HCT116 (cell line): ENCODE data around the gene PPID. TPM values are rescaled to one million over a fixed set of nuclear protein-coding genes. Genes with fewer than 3 reads are reported as not detected.

Source experiments
- ATAC-seq: fragments of 200-7000 bp; cut with Tn5 transposase; 2 replicates; pipeline ENCODE4 v1.9.1; 2020; ENCODE audit warnings: mild to moderate bottlenecking, moderate library complexity
- BruUV-seq: library from RNA; stranded (reverse); fragments of 400-500 nt; replicated peaks from 2 replicates; lab custom pipeline; 2021; lab: Mats Ljungman, UMichigan
- CTCF ChIA-PET: fragments of 300-600 bp; sonication (Branson Sonifier 250); formaldehyde crosslinking; loops from one replicate; lab custom pipeline; 2021; ENCODE audit warnings: antibody characterized with exemption; lab: Charles Lee
- POLR2A ChIA-PET: fragments of 300-600, 350-600 bp; sonication (Branson Sonifier 250); formaldehyde crosslinking; loops from one replicate; lab custom pipeline; 2021; ENCODE audit warnings: antibody characterized with exemption; lab: Charles Lee
- RAD21 ChIA-PET, 2 experiments: fragments of 300-600 bp; sonication (Branson Sonifier 250); formaldehyde crosslinking; loops; one replicate each; lab custom pipeline; 2023; ENCODE audit warnings: low total read pairs in 2 of 2; ENCODE audit not compliant: uncharacterized antibody in 2 of 2, unreplicated experiment in 2 of 2, low non-redundant PET in 1 of 2; lab: Charles Lee
- DNase-seq: peaks from one replicate; pipeline ENCODE4 v3.0.0-alpha.2; 2010; ENCODE audit warnings: low read depth, low spot score
- H2AFZ ChIP-seq: fragments of 200-600 bp; shearing (Covaris generic), sonication (generic); 2 replicates; pipeline ENCODE4 v1.6.1; 2017; ENCODE audit warnings: low read depth, mixed run types, mixed read lengths, antibody characterized with exemption, low read length; ENCODE audit not compliant: poor library complexity, severe bottlenecking
- H3K27ac ChIP-seq: 2 replicates; pipeline ENCODE4 v1.5.1; 2012; ENCODE audit warnings: low read depth, low read length
- H3K27me3 ChIP-seq: fragments of 200-600 bp; sonication (generic); 2 replicates; pipeline ENCODE4 v1.6.1; 2016; ENCODE audit warnings: mixed run types, low read length, mixed read lengths; ENCODE audit not compliant: insufficient read depth
- H3K36me3 ChIP-seq, 2 experiments: fragments of 200-500 bp in 1 of 2; fragments of 200-600 bp in 1 of 2; sonication (Bioruptor generic) in 1 of 2; sonication (generic) in 1 of 2; 2 replicates each; pipeline versions ENCODE4 v1.5.1 to v1.6.1; 2014 to 2016; ENCODE audit warnings: low read length in 2 of 2, inconsistent platforms in 1 of 2, mixed read lengths in 1 of 2, mixed run types in 1 of 2; ENCODE audit not compliant: insufficient read depth in 2 of 2, control insufficient read depth in 1 of 2
- H3K4me1 ChIP-seq, 2 experiments: fragments of 200-600 bp in 1 of 2; sonication (generic) in 1 of 2; 2 replicates each; pipeline versions ENCODE4 v1.5.1 to v1.6.1; 2012 to 2017; ENCODE audit warnings: low read length in 2 of 2, inconsistent platforms in 1 of 2, mild to moderate bottlenecking in 1 of 2, mixed read lengths in 1 of 2, mixed run types in 1 of 2, moderate library complexity in 1 of 2; ENCODE audit not compliant: insufficient read depth in 2 of 2, control insufficient read depth in 1 of 2
- H3K4me2 ChIP-seq: fragments of 200-600 bp; sonication (generic); 2 replicates; pipeline ENCODE4 v1.6.1; 2017; ENCODE audit warnings: mixed run types, low read length, mixed read lengths
- H3K4me3 ChIP-seq, 2 experiments: fragments of 200-600 bp in 1 of 2; sonication (generic) in 1 of 2; replicated peaks in 1 of 2; 2 replicates each; pipeline ENCODE4 v1.5.1; 2011 to 2016; ENCODE audit warnings: low read length in 2 of 2, control low read depth in 1 of 2, low read depth in 1 of 2, mild to moderate bottlenecking in 1 of 2, mixed read lengths in 1 of 2, mixed run types in 1 of 2
- H3K79me2 ChIP-seq: fragments of 200-600 bp; sonication (generic); 2 replicates; pipeline ENCODE4 v1.6.1; 2017; ENCODE audit warnings: mild to moderate bottlenecking, mixed run types, low read length, moderate library complexity, mixed read lengths; ENCODE audit not compliant: insufficient read depth
- H3K9ac ChIP-seq: fragments of 200-600 bp; sonication (generic); 2 replicates; pipeline ENCODE4 v1.6.1; 2016; ENCODE audit warnings: low read length, mixed read lengths
- H3K9me2 ChIP-seq: fragments of 200-600 bp; sonication (generic), shearing (Covaris generic); 2 replicates; pipeline ENCODE4 v1.6.1; 2017; ENCODE audit warnings: mixed run types, mild to moderate bottlenecking, moderate library complexity; ENCODE audit not compliant: insufficient read depth
- H3K9me3 ChIP-seq, 2 experiments: fragments of 200-500 bp in 1 of 2; fragments of 200-600 bp in 1 of 2; sonication (Bioruptor generic) in 1 of 2; sonication (generic) in 1 of 2; 2 replicates each; pipeline ENCODE4 v1.6.1; 2014 to 2017; ENCODE audit warnings: low read length in 2 of 2, mixed read lengths in 2 of 2, inconsistent platforms in 1 of 2, low read depth in 1 of 2, mild to moderate bottlenecking in 1 of 2, mixed run types in 1 of 2, moderate library complexity in 1 of 2; ENCODE audit not compliant: control insufficient read depth in 1 of 2, insufficient read depth in 1 of 2
- H4K20me1 ChIP-seq: fragments of 200-600 bp; sonication (generic), shearing (Covaris generic); 2 replicates; pipeline ENCODE4 v1.6.1; 2017; ENCODE audit warnings: mixed run types, mild to moderate bottlenecking, moderate library complexity; ENCODE audit not compliant: insufficient read depth
- CBX3 ChIP-seq: IDR thresholded peaks from 2 replicates; pipeline ENCODE4 v1.6.1; 2012; ENCODE audit warnings: low read depth
- CEBPB ChIP-seq: IDR thresholded peaks from 2 replicates; pipeline ENCODE4 v1.6.1; 2012; ENCODE audit warnings: low read depth
- EGR1 ChIP-seq: IDR thresholded peaks from 2 replicates; pipeline ENCODE4 v1.6.1; 2012; ENCODE audit warnings: low read depth
- EZH2 ChIP-seq: fragments of 200-600 bp; sonication (generic); IDR thresholded peaks from 2 replicates; pipeline ENCODE4 v1.6.1; 2017; ENCODE audit warnings: antibody characterized with exemption, mixed run types
- EZH2phosphoT487 ChIP-seq: fragments of 200-600 bp; IDR thresholded peaks from 2 replicates; pipeline ENCODE4 v1.6.1; 2018; ENCODE audit warnings: antibody characterized with exemption, borderline replicate concordance
- FOSL1 ChIP-seq: IDR thresholded peaks from 2 replicates; pipeline ENCODE4 v1.6.1; 2012; ENCODE audit warnings: low read depth
- JUND ChIP-seq: IDR thresholded peaks from 2 replicates; pipeline ENCODE4 v1.6.1; 2012
- POLR2A ChIP-seq: IDR thresholded peaks from 2 replicates; pipeline ENCODE4 v1.7.0; 2011; ENCODE audit warnings: borderline replicate concordance; ENCODE audit not compliant: insufficient read depth, insufficient read length; ENCODE audit errors: extremely low read depth
- SP1 ChIP-seq: IDR thresholded peaks from 2 replicates; pipeline ENCODE4 v1.6.1; 2012; ENCODE audit warnings: low read depth
- TCF7L2 ChIP-seq: IDR thresholded peaks from 2 replicates; pipeline ENCODE4 v1.7.0; 2011; ENCODE audit warnings: borderline replicate concordance, inconsistent platforms; ENCODE audit not compliant: insufficient read depth, insufficient read length; ENCODE audit errors: extremely low read depth
- YY1 ChIP-seq: IDR thresholded peaks from 2 replicates; pipeline ENCODE4 v1.6.1; 2011; ENCODE audit warnings: low read length, low read depth, moderate library complexity, mild to moderate bottlenecking; ENCODE audit not compliant: insufficient replicate concordance; ENCODE audit errors: extremely low read depth
- ZFX ChIP-seq: fragments of 450-650 bp; IDR thresholded peaks from 2 replicates; pipeline ENCODE4 v1.6.1; 2017
- ZNF274 ChIP-seq: fragments of 200-500 bp; sonication (Bioruptor generic); IDR thresholded peaks from 2 replicates; pipeline ENCODE4 v1.6.1; 2014; ENCODE audit warnings: mild to moderate bottlenecking, low read depth, low read length, inconsistent platforms
- intact Hi-C: fragments of 100-400 bp; cut with micrococcal nuclease; formaldehyde crosslinking; loops from 2 replicates; pipeline ENCODE4 v1.10.0; 2022
- total RNA-seq: library from RNA; stranded (reverse); gene quantifications from one replicate; pipeline ENCODE4 v1.2.1, GENCODE V29; 2021; ENCODE audit not compliant: unreplicated experiment
- TF ChIP-seq, protein P1 (sequence below): IDR thresholded peaks from 2 replicates; pipeline ENCODE4 v1.6.1; 2012
- TF ChIP-seq, protein P2 (sequence below): IDR thresholded peaks from 2 replicates; pipeline ENCODE4 v1.6.1; 2012
- TF ChIP-seq, protein P3 (sequence below): IDR thresholded peaks from 2 replicates; pipeline ENCODE4 v1.6.1; 2011; ENCODE audit warnings: mild to moderate bottlenecking, low read length, moderate library complexity; ENCODE audit not compliant: insufficient replicate concordance; ENCODE audit errors: extremely low read depth
- TF ChIP-seq, protein P4 (sequence below): IDR thresholded peaks from 2 replicates; pipeline ENCODE4 v1.6.1; 2012; ENCODE audit warnings: low read depth

PPID gene
- total RNA-seq, 1 experiment from 2014 or later = 48.2 TPM

DNA sequence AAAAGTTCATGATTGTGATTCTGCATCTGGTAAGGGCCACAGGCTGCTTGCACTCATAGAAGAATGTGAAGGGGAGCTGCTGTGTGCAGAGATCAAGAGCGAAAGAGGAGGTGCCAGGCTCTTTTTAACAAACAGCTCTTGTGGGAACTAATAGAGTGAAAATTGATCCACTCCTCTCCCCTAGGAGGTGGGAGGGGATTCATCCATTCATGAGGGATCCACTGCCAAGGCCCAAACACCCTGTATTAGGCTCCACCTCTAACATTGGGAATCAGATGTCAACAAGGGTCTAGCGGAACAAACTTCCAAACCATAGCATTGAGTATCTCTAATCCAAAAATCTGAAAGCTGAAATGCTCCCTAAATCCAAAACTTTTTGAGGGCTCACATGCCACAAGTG, 16.4 kb upstream of the PPID start:
- Histone ChIP-seq H3K27ac (no peak overlapping the region), H3K9me2 (no peaks in the 10 kb centered on the region), H3K4me1 (no peaks in the 10 kb centered on the region), H3K27me3 (no peaks in the 10 kb centered on the region), H3K9ac (no peak overlapping the region), H4K20me1 (no peaks in the 10 kb centered on the region), H3K79me2 (no peaks in the 10 kb centered on the region), H3K36me3 (no peaks in the 10 kb centered on the region), H3K4me2 (no peak overlapping the region), H3K9me3 (no peaks in the 10 kb centered on the region), H3K4me3 (no peak overlapping the region), H2AFZ (no peak overlapping the region)
- ATAC-seq (no peak), DNase-seq (no peak)
- ChIA-PET POLR2A (no interaction called here), CTCF (no interaction called here), RAD21 (no interaction called here)
- no peak for TF ChIP-seq POLR2A
- no peak for TF ChIP-seq EZH2
- no peak for TF ChIP-seq ZFX
- no peak for TF ChIP-seq CEBPB
- no peak for TF ChIP-seq SP1
- TF ChIP-seq, protein P1, sequence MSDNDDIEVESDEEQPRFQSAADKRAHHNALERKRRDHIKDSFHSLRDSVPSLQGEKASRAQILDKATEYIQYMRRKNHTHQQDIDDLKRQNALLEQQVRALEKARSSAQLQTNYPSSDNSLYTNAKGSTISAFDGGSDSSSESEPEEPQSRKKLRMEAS = no peak
- TF ChIP-seq, protein P2, sequence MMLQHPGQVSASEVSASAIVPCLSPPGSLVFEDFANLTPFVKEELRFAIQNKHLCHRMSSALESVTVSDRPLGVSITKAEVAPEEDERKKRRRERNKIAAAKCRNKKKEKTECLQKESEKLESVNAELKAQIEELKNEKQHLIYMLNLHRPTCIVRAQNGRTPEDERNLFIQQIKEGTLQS = no peak
- TF ChIP-seq FOSL1 = no peak
- no peak for TF ChIP-seq CBX3
- TF ChIP-seq EGR1 = no peak
- TF ChIP-seq, protein P3, sequence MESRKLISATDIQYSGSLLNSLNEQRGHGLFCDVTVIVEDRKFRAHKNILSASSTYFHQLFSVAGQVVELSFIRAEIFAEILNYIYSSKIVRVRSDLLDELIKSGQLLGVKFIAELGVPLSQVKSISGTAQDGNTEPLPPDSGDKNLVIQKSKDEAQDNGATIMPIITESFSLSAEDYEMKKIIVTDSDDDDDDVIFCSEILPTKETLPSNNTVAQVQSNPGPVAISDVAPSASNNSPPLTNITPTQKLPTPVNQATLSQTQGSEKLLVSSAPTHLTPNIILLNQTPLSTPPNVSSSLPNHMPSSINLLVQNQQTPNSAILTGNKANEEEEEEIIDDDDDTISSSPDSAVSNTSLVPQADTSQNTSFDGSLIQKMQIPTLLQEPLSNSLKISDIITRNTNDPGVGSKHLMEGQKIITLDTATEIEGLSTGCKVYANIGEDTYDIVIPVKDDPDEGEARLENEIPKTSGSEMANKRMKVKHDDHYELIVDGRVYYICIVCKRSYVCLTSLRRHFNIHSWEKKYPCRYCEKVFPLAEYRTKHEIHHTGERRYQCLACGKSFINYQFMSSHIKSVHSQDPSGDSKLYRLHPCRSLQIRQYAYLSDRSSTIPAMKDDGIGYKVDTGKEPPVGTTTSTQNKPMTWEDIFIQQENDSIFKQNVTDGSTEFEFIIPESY = no peak
- no peak for TF ChIP-seq EZH2phosphoT487
- TF ChIP-seq YY1 = no peak
- TF ChIP-seq JUND = no peak
- TF ChIP-seq ZNF274 = no peak
- TF ChIP-seq, protein P4, sequence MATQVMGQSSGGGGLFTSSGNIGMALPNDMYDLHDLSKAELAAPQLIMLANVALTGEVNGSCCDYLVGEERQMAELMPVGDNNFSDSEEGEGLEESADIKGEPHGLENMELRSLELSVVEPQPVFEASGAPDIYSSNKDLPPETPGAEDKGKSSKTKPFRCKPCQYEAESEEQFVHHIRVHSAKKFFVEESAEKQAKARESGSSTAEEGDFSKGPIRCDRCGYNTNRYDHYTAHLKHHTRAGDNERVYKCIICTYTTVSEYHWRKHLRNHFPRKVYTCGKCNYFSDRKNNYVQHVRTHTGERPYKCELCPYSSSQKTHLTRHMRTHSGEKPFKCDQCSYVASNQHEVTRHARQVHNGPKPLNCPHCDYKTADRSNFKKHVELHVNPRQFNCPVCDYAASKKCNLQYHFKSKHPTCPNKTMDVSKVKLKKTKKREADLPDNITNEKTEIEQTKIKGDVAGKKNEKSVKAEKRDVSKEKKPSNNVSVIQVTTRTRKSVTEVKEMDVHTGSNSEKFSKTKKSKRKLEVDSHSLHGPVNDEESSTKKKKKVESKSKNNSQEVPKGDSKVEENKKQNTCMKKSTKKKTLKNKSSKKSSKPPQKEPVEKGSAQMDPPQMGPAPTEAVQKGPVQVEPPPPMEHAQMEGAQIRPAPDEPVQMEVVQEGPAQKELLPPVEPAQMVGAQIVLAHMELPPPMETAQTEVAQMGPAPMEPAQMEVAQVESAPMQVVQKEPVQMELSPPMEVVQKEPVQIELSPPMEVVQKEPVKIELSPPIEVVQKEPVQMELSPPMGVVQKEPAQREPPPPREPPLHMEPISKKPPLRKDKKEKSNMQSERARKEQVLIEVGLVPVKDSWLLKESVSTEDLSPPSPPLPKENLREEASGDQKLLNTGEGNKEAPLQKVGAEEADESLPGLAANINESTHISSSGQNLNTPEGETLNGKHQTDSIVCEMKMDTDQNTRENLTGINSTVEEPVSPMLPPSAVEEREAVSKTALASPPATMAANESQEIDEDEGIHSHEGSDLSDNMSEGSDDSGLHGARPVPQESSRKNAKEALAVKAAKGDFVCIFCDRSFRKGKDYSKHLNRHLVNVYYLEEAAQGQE = no peak
- no peak for TF ChIP-seq TCF7L2
- BruUV-seq = no TSS peak
- intact Hi-C loops = no loop called here
